IPS-18c (cell line): ENCODE measurements around the gene CALML3.

ENCODE experiments used
- H3K4me3 ChIP-seq: 2 replicates; pipeline ENCODE4 v1.7.0; 2013; ENCODE audit warnings: low read depth, mild to moderate bottlenecking, low read length, moderate library complexity; ENCODE audit not compliant: insufficient read depth
- H3K9me3 ChIP-seq: one replicate; pipeline ENCODE4 v1.6.1; 2013; ENCODE audit warnings: mild to moderate bottlenecking, low read length, moderate library complexity; ENCODE audit not compliant: control insufficient read depth, insufficient read depth

CALML3 gene

DNA sequence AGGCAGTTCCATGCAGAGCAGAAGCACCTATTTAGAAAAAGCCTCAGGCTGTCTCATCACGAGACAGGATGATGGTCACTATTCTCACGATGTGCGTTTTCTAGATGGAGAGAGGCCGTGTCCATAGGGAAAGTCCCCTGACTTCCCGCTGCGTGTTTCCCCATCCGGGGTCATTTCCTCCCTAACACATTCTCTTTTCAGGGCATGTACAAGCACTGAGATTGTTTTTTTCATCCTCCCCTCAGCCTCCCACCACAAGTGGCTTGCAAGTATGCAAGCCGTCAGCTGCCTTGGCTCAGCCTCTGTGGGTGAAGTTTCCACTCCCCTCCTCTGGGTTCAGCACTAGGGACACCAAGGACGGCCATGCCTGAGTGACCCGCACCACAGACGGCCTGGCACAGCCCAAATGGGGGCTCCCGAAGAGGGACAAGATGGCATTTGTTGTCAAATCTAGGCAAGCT is 22.7 kb upstream of the CALML3 start:
- Histone ChIP-seq H3K9me3 (no peaks in the 10 kb centered on the region), H3K4me3 (no peak overlapping the region)

DNA sequence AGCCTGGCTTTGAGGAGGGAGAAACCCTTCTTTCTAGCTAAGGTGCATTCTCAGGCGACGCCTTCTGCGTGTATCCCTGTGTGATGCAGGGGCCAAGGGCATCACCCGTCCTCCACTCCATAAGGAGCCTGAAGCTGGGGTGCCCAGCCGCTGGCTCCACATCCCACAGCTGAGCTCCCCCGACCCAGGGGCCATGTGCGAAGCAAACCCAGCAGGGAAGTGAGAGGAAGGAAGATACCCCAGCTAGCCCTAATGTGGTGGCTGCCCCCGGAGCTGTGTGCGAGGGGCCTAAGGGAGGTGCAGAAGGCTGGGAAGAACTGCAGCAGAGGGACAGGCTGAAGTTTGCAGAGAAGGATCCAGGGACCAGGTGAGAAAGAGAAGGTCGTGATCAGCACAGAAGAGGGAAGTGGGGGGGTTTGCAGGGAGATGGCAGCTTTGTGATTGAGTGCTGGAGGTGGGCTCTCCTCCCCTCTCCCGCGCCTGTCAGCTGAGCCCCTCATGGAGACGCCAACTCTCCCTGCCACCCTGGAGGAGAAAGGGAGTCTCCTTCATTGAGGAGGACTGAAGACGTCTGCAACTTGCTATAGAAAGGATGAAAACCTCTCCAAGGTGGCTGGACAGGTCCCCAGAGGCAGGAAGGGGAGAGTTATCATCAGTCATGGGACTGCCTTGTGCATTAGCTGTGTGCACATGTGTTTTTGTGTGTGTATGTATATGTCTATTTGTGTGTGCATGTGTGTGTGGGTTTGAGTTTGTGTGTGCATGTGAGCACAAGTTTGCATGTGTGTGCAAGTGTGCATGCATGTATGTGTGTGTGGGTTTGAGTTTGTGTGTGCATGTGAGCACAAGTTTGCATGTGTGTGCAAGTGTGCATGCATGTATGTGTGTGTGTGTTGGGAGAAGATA is 21.9 kb upstream of the CALML3 start:
- Histone ChIP-seq H3K9me3 (no peaks in the 10 kb centered on the region), H3K4me3 (no peak overlapping the region)

DNA sequence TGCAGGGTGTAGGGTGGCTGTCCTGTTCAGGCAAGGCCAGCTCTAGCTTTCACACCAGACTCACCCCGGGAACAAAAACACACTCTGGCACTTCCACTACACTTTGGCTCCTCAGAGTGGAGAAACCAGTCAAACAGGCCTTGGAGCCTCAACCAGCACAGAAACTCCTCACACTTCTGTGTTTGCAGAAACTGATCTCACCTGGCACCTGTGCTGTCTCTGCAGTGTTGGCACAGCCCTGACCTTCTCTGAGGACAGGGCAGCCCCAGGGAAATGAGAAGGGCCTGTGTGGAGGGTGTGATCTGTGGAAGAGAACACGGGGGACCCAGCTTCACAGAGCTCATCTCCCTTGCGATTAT is 21.3 kb upstream of the CALML3 start:
- Histone ChIP-seq H3K4me3 (no peak overlapping the region), H3K9me3 (no peaks in the 10 kb centered on the region)

DNA sequence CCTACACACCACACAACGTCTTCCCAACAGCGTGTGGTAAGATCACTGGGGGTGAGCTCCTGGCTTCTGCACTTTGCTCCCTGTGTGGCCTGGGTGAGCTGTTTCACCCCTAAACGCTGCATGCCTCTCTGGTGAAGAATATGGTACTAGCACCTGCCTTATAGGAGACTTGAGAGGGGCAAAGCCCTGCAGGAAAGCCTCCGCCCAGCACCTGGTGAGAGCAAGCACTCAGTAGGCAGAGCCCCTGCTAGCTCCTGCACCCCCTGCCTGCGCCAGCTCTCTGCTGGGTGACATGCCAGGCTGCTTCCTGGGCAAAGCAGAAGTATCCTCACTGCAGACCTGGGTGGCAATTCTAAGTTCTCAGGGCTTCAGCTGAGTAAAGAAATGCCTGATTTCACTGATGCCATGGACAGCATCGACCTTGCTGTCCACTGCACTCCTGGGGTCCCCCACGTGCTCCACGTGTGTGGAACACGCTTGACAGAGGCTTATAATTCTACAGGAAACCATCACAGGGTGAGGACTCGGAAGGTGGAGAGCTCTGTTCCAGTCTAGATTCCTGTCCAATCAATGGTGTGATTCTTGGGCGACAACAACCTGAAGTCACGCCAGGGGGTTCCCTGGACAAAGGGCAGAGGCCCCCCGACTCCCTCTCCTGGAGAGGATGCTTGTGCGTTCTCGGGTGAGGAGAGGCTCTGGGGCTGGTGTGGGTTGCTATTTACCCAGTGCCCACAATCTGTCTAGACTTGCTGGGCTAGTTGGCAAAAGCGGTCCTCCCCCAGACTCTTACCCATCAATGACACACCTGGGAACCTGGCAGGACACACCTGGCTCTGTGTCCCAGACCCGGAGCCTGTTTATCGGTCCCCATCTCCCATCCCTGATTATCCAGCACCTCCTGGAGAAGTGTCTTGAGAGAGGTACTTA is 20.4 kb upstream of the CALML3 start:
- H3K9me3 ChIP-seq, result no peaks in the 10 kb centered on the region
- no peak overlapping the region for H3K4me3 ChIP-seq

DNA sequence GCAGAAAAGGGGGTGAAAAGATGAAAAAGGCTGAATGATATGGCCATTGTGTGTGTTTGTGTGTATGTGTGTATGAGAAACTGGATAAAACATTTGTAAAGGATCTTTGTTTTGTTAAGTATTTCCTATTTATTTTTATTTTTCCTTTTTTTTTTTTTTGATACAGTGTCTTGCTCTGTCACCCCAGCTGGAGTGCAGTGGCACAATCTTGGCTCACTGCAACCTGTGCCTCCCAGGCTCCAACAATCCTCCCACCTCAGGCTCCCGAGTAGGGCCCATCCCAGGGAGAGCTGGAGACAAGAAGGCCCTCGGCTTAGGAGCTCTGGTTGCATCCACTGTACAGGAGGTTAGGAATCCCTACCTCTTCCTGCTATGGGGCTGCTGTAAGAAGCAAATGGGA is 18.5 kb upstream of the CALML3 start:
- Histone ChIP-seq H3K9me3 (no peaks in the 10 kb centered on the region), H3K4me3 (no peak overlapping the region)

DNA sequence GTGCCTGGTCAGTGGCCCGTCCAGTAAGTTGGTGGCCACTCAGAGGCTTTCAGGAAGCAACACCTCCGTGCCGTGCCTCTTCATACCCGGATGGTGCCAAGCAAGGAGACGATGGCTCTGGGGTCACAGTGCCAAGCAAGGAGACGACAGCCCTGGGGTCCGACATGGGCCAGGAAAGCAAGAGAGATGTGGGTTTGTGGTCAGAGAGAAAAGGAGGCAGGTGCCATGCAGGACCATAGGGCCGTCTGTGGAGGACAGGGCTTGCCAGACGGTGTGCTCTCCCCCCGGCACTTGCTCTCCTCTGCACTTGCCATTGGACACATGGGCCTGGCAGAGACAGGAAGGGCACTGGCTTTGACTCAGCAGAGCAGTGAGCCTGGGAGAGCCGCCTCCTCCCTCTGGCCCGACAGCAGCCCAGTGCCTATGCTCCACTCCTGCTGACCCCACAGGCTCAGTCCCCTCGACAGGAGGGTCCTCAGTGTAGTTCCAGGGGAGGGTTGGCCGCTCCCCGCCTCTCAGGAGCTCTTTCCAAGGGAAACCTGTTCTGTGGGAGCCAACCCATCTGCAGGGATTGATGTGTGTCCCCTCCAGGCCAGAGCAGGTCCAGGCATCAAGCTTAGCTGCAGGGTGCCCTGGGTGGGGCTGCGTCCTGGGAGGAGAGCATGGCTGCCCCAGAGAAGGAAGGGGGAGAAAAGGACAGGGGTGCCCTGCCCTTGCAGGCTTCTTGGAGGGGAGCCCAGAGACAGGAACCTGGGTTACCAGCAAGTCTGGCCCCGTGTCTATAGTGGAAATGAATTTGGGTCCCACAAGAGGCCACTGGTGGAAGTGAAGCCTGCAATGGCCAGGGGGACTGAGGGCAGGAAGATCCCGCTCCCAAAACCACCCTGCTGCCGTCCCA is 17.8 kb upstream of the CALML3 start:
- H3K4me3 ChIP-seq, result no peak overlapping the region

DNA sequence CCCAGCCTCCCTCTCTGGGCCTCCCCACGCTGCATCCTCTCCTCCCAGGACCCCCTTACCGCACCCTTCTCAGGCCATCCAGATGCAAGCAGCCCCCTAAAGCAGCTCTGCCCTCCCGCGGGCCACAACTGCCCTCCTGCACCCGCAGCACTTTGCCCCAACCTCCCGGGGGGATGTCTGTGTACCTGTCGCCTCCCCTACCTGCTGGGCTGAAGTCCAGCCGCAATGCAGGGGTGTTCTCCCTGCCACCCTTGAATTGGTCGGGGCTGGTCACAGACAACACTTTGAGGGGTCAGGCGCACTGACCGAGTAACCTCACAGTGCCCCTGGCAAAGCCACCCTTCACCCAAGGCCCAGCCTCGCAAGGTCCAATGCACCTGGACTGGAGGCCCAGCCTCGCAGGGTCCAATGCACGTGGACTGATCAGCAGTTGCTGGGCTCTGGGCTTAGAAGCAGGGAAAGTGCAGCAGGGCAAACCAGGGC is 17.1 kb upstream of the CALML3 start:
- Histone ChIP-seq H3K9me3 (no peaks in the 10 kb centered on the region), H3K4me3 (no peak overlapping the region)

More for the DNA sequence above, 17.8 kb upstream of the CALML3 start:
- H3K9me3 ChIP-seq, result no peaks in the 10 kb centered on the region

DNA sequence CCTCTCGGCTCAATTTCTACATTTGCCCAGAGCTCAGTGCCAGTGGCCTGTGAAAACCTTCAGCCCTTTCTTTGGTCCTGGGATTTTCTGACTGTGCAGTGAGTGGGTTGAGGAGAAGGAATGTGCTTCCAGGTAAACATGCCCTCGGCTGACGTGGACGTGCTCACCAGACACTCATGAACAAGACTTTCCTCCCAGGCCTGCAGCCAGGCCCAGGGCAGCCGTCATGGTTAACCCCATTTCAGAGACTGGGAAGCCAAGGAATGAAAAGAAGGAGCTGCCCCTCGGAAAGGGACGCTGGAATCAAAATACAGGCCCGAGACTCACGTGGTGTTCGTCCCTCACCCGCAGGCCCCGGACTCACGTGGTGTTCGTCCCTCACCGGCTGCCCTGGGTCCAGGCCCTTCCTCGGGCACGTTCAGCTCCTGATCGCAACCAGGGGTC is 16.6 kb upstream of the CALML3 start:
- Histone ChIP-seq H3K9me3 (no peaks in the 10 kb centered on the region), H3K4me3 (no peak overlapping the region)

DNA sequence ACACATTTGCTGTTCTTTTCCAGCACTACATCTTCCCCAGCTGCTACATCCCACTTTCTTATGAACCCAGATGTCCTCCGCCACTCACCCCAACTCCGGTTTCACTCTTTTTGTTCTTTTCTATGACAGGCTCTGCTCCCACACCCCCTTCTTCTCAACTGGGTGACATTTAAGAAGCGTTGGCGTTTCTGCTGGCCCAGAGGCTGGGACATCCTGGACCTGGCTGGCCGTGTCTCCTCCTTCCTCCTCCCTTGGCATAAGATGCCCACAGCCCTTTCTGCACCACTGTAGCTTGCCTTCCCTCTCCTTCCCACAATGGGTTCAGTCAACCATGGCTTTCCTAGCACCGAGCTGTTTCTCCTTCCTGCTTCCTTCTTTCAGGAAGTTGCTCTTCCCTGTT is 16.0 kb upstream of the CALML3 start:
- Histone ChIP-seq H3K4me3 (no peak overlapping the region), H3K9me3 (no peaks in the 10 kb centered on the region)

DNA sequence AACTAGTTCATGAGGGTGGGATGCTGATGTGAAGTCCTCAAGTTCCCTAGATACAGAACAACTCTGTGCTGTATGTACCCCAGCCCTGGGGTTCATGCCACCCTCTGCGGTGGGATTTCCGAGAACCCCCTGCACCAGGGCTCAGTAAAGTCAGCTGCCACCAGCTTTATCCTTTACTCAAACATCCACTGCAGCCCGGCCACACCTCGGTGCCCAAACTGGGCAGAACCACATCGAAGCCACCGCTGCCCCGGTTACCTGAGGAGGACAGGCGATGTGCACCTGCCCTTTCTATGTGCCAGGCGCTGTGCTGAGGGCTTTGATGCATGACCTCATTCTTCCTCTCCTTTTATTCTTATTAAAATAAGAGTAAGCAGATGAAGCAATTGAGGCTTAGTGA is 15.5 kb upstream of the CALML3 start:
- H3K4me3 ChIP-seq, result no peak overlapping the region
- H3K9me3 ChIP-seq, result no peaks in the 10 kb centered on the region

DNA sequence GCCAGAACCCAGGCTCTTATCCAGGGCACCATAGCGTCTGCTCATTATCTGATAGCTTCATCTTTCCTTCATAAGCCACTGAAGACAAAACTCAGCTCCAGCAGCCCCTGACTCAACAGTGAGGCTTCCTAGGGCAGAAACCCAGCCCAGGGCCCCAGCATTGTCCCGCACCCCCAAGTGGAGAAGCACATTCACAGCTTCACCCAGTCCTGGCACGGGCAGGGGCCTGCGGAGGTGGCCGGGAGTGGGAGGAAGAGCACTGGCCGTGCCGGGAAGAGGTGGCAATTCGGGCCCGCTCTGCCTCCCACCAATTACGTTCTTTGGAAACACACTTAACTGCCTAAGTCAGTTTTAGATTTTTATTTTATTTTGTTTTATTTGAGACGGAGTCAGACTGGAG is 15.1 kb upstream of the CALML3 start:
- H3K9me3 ChIP-seq, result no peaks in the 10 kb centered on the region
- H3K4me3 ChIP-seq, result no peak overlapping the region

DNA sequence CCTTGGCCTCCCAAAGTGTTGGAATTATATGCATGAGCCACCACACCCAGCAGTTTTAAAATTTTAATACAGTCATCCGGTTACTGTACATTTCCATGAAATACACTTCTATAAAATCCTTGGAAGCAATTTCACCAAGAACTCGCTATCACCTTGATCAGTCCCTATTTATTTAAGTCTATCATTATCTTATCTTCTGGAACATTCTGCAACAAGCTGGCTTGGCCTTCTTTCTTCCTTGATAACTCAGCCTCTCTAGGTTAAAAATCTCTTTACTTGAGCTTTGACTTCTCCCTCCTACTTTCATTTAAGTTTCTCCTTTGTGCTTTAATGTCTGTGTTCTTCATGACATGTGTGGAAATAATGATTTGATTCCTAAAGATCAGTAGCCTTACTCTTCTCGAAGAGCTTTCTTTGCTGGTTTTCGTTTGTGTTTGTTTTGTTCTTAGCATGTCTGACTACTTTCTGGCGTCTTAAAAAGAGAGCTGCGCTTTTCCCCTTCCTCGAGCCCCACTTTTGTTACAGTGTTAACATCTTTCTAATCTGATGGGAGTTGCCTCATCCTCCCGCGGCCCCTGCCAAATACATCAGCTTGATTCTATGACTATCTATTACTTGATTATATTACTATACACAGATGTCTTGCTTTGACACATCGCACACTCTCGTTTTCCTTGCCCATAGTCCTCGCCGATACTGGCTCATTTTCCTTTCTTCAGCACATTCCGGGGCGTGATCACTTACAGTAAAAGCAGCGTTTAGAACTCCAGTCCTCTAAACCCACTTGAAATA is 14.3 kb upstream of the CALML3 start:
- Histone ChIP-seq H3K9me3 (no peaks in the 10 kb centered on the region), H3K4me3 (no peak overlapping the region)

DNA sequence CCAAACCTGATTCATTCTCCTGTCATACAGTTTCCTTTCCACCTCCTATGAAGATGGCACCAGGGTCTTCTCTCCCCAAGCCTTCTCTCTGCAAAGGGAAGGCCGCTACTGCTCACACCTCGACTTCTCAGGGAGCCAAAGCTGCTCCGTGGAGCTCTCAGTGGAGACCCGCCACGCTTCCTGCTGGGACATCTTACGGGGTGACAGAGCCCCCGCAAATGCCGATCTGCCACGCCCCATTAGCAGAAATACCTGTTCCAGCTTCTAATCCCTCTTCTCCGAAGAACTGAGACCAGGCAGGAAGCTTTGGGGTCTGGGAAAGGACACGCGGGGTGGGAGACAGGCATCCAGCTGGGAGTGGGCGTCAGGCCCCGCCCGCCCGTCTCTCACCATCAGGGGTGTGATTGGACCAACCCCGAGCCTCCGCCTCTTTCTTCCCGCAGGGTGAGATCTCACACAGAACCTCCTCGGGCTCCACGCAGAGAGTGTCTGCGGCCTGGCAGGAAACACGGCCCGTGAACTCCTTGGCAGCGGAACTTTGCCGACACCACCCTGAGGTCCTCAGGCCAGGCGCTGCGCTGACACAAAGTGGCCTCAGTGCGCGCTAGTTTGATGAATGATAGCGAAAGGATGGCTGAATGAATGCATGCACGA is 13.4 kb upstream of the CALML3 start:
- H3K9me3 ChIP-seq, result no peaks in the 10 kb centered on the region
- H3K4me3 ChIP-seq, result no peak overlapping the region

DNA sequence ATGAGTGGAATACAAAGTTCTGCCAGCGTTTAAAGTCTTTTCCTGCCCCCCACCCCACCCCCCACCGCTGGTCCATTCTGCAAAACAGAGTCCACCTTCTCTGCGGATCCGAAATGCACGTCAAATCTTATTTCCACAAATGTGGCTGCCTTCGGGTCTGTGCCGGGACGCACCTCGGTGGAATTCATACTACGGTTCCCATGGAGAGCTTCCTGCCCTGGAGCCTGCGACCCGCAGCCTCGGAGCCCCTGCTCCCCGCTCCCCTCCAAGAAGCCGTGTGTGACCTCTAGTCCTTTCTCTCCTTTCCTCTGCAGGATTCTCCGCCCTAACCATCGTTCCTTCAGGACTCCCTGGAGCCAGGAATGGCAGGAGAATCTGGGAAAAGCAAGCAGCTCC is 12.9 kb upstream of the CALML3 start:
- Histone ChIP-seq H3K4me3 (no peak overlapping the region), H3K9me3 (no peaks in the 10 kb centered on the region)

DNA sequence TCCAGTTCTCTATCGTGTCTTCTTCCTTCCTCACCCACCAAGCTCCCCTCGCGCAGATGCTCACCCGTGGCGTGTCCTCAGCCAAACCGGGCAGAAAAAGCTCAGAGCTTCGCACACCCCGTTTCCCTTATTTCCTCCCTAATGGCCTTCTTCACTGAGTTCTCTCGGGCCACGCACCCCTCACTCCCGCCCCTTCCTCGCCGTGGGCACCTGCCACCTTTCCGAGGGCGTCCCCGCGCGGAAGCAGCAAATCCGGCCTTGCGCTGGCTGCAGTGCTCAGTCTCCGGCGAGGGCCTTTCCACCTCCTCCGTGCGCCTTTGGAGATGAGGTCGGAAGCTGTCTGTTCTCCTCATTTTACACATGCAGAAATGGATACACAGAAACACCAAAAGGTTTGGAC is 12.4 kb upstream of the CALML3 start:
- no peaks in the 10 kb centered on the region for H3K9me3 ChIP-seq

More for the DNA sequence above, 12.4 kb upstream of the CALML3 start:
- H3K4me3 ChIP-seq, result no peak overlapping the region
